Bronchial epithelial cell (primary cell): ENCODE measurements around the gene MRPL22. TPM values are rescaled to one million over a fixed set of nuclear protein-coding genes. Genes with fewer than 3 reads are reported as not detected.

Source experiments
- DNase-seq: peaks from one replicate; pipeline ENCODE4 v3.0.0-alpha.2; 2010; ENCODE audit warnings: low read depth
- FAIRE-seq: peaks from 2 replicates; lab custom pipeline; 2011; peaks lifted over from hg19 to GRCh38; lab: Jason Lieb, UNC
- H3K27me3 ChIP-seq: 2 replicates; pipeline ENCODE4 v1.5.1; 2011; ENCODE audit warnings: low read length; ENCODE audit not compliant: control insufficient read depth, insufficient read depth
- H3K36me3 ChIP-seq: 2 replicates; pipeline ENCODE4 v1.5.1; 2011; ENCODE audit warnings: low read length; ENCODE audit not compliant: control insufficient read depth, insufficient read depth
- H3K4me3 ChIP-seq: 2 replicates; pipeline ENCODE4 v1.5.1; 2011; ENCODE audit warnings: mild to moderate bottlenecking, low read depth, low read length, control low read depth
- total RNA-seq: library from RNA; depleted of rRNA; stranded (reverse); fragments of >200 nt; gene quantifications from 2 replicates; pipeline ENCODE4 v1.2.1, GENCODE V29; 2014
- TF ChIP-seq, protein P1 (sequence below): IDR thresholded peaks from 2 replicates; pipeline ENCODE4 v1.5.1; 2011; ENCODE audit warnings: mild to moderate bottlenecking, moderate library complexity, low read length, control low read depth, inconsistent platforms; ENCODE audit not compliant: insufficient read depth, severe bottlenecking

MRPL22 gene
- total RNA-seq, 1 donor from 2014 or later = 14.2 TPM

DNA sequence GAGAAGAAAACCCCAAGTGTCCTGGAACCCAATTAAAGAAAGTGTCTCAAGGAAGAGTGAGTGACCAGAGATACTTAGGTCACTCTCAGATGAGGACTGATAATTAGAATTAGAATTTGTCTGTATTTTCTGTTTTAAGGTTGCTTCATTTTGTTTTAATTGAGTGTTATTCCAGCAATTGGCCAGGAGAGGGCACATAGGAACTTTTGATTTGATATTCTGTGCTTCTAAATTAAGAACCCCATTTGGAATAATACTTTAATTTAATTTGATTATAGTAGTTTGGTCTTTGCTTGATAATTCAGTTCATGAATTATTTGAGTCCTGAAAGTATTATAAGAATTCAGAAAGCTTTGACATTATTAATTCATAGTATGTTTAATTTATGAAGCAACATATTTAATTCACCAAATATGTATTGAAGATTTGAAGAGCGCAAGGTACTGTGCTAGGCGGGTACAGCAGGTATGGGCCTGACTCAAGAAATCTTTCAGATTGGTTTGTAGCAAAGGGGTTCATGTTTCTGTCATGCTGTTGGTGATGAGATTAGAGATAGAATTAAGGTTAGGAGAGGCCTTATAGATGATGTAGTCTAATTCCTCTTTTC lies 4.9 kb downstream of the MRPL22 start:
- peak; percentile 35 for DNase-seq
- H3K36me3 ChIP-seq = no peaks in the 10 kb centered on the region
- no peak for FAIRE-seq
- no peaks in the 10 kb centered on the region for H3K27me3 ChIP-seq
- TF ChIP-seq, protein P1, sequence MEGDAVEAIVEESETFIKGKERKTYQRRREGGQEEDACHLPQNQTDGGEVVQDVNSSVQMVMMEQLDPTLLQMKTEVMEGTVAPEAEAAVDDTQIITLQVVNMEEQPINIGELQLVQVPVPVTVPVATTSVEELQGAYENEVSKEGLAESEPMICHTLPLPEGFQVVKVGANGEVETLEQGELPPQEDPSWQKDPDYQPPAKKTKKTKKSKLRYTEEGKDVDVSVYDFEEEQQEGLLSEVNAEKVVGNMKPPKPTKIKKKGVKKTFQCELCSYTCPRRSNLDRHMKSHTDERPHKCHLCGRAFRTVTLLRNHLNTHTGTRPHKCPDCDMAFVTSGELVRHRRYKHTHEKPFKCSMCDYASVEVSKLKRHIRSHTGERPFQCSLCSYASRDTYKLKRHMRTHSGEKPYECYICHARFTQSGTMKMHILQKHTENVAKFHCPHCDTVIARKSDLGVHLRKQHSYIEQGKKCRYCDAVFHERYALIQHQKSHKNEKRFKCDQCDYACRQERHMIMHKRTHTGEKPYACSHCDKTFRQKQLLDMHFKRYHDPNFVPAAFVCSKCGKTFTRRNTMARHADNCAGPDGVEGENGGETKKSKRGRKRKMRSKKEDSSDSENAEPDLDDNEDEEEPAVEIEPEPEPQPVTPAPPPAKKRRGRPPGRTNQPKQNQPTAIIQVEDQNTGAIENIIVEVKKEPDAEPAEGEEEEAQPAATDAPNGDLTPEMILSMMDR = peak; percentile 36
- H3K4me3 ChIP-seq = no peak overlapping the region

DNA sequence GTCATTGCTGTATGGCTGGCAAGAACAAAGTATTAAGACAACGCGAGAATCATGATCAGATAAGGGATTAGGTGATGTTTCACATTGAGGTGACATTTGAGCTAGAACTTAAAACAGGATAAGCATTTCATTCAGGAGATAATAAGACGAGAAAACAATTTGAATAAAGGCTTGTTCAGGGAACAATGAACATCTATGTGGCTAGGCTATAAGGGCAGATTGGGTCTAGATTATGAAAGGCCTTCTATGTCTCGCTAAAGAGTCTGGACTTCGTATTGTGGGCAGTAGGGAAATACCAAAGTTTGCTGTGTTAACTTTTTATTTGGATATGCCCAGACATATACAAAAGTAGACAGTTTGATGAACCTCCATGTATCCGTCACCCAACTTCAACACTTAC lies 6.9 kb downstream of the MRPL22 start:
- FAIRE-seq = no peak
- H3K36me3 ChIP-seq = no peaks in the 10 kb centered on the region

DNA sequence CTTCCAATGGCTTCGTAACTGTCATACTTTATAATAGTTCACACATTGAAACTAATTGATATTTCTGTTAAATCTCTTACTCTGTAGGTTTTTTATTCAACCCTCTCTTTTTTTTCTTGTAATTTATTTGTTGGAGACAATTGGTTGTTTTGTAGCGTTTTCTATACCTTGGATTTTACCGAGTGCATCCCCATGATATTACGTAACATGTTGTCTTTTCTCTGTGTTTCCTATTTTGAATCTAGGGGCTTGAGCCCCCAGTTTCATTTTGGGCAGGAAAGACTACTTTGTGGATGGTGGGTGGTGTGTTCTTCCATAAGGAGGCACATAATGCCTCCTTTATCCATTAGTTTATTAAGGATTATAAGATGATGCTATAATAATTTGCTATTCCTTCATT lies 7.4 kb downstream of the MRPL22 start:
- TF ChIP-seq, protein P1 = no peak
- Histone ChIP-seq H3K27me3 (no peaks in the 10 kb centered on the region), H3K4me3 (no peak overlapping the region), H3K36me3 (no peaks in the 10 kb centered on the region)
- FAIRE-seq = no peak
- DNase-seq = no peak

More for the DNA sequence above, 6.9 kb downstream of the MRPL22 start:
- Histone ChIP-seq H3K27me3 (no peaks in the 10 kb centered on the region), H3K4me3 (no peak overlapping the region)
- TF ChIP-seq, protein P1 = no peak
- DNase-seq = no peak

DNA sequence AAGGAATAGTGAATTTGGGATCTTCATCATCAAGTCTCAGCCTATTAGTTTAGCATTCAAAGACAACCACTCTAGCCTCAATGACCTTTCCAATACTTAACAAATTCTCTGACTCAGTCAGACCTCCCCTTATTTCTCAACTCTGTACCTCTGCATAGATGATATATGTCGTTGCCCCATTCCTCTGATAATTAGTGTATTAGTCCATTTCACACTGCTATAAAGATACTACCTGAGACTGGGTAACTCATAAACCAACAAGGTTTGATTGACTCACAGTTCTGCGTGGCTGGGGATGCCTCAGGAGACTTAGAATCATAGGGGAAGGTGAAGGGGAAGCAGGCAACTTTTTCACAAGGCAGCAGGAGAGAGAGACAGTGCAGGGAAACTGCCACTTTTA lies 8.9 kb downstream of the MRPL22 start:
- FAIRE-seq = no peak
- no peak overlapping the region for H3K4me3 ChIP-seq
- TF ChIP-seq, protein P1 = no peak
- no peaks in the 10 kb centered on the region for H3K36me3 ChIP-seq
- peak; percentile 48 for DNase-seq
- no peaks in the 10 kb centered on the region for H3K27me3 ChIP-seq

DNA sequence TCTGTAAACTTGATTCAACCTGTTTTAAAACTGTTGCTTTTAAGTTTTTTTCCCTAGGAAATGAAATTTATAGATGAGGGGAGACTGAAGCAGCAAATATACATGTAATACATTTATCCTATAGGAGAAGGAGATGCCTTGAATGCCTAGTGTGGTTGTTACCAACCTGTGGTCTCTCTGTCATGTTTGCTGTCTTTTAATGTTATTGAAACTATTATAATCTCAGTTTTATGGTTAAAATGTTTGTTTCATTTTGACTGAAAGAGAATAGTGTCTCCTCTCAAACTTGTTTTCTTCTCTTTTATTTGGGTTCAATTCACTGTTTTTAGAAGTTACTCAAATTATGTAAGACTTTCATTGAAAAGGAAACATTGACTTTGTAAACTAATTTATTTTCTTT lies 15.8 kb downstream of the MRPL22 start:
- TF ChIP-seq, protein P1 = no peak

DNA sequence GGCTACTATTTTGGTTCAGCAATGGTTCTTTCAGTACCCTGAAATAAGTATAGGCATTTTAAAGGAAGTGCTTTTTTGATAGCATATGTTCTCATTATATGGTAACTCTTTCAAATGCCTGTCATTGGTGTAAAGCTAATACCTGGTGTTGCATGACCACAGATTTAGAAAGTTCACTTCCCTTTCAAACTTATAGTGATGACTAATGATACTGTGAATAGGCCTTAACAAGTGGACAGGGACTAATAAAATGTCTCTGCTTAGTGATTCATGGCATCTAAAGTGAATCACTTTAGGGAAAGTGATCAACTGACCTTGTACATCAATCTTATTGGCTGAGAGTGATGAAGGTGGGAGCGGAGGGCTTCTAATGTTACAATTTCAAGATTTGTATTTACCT lies 21.6 kb downstream of the MRPL22 start:
- Histone ChIP-seq H3K27me3 (no peaks in the 10 kb centered on the region), H3K4me3 (no peak overlapping the region), H3K36me3 (peaks cover 6% of the 10 kb centered on the region)
- no peak for FAIRE-seq
- peak; percentile 95 for DNase-seq
- TF ChIP-seq, protein P1 = no peak

More for the DNA sequence above, 15.8 kb downstream of the MRPL22 start:
- DNase-seq = no peak
- no peak for FAIRE-seq
- H3K36me3 ChIP-seq = peaks cover 6% of the 10 kb centered on the region
- H3K4me3 ChIP-seq = no peak overlapping the region
- H3K27me3 ChIP-seq = no peaks in the 10 kb centered on the region
